Spleen (tissue), 11 donors: ENCODE data around the gene MYO10. TPM values are rescaled to one million over a fixed set of nuclear protein-coding genes. Genes with fewer than 3 reads are reported as not detected.

Experiments
- DNase-seq: peaks from one replicate; pipeline ENCODE4 v3.0.0-alpha.2; 2020
- H3K27ac ChIP-seq, 8 donors: fragments of 200-600 bp; sonication (generic) in 7 of 8; 1 replicate in 4 of 8; 2 replicates in 4 of 8; pipeline versions ENCODE4 v1.5.0 to v1.8.0; 2016 to 2021; ENCODE audit warnings: inconsistent platforms in 4 of 8, mild to moderate bottlenecking in 4 of 8, moderate library complexity in 1 of 8
- H3K27me3 ChIP-seq, 7 donors: fragments of 200-600 bp; sonication (generic) in 6 of 7; replicated peaks in 1 of 7; 1 replicate in 4 of 7; 2 replicates in 3 of 7; pipeline versions ENCODE4 v1.5.0 to v1.8.0; 2016 to 2021; ENCODE audit warnings: inconsistent platforms in 3 of 7, mild to moderate bottlenecking in 1 of 7
- H3K36me3 ChIP-seq, 6 donors: fragments of 200-600 bp; sonication (generic) in 5 of 6; 1 replicate in 4 of 6; 2 replicates in 2 of 6; pipeline versions ENCODE4 v1.5.0 to v1.8.0; 2016 to 2021; ENCODE audit warnings: inconsistent platforms in 2 of 6
- H3K4me1 ChIP-seq, 6 donors: fragments of 200-600 bp; sonication (generic) in 5 of 6; 1 replicate in 3 of 6; 2 replicates in 3 of 6; pipeline versions ENCODE4 v1.5.0 to v1.8.0; 2016 to 2021; ENCODE audit warnings: inconsistent platforms in 3 of 6
- H3K4me3 ChIP-seq, 8 donors: fragments of 200-600 bp; sonication (generic) in 7 of 8; 1 replicate in 4 of 8; 2 replicates in 4 of 8; pipeline versions ENCODE4 v1.5.0 to v1.8.0; 2016 to 2021; ENCODE audit warnings: inconsistent platforms in 4 of 8, mild to moderate bottlenecking in 4 of 8, moderate library complexity in 2 of 8
- H3K9me3 ChIP-seq, 8 donors: fragments of 200-600 bp; sonication (generic) in 7 of 8; 1 replicate in 4 of 8; 2 replicates in 4 of 8; pipeline versions ENCODE4 v1.5.0 to v1.8.0; 2016 to 2021; ENCODE audit warnings: inconsistent platforms in 4 of 8
- POLR2A ChIP-seq, 3 donors: fragments of 450-650 bp; IDR thresholded peaks; one replicate each; pipeline ENCODE4 v1.5.1; 2017; ENCODE audit warnings: antibody characterized with exemption in 3 of 3, mild to moderate bottlenecking in 1 of 3
- POLR2AphosphoS5 ChIP-seq, 3 donors: sonication (generic); formaldehyde crosslinking; IDR thresholded peaks; one replicate each; pipeline ENCODE4 v1.5.1; 2017; ENCODE audit warnings: antibody characterized with exemption in 3 of 3
- WGBS, 5 donors: extraction: QIAGEN DNeasy Blood & Tissue Kit in 3 of 5; methylation state at CpG; one replicate each; pipeline versions ENCODE4 v1.1.5 to v1.1.7; 2013 to 2018; 5-methylcytosine and 5-hydroxymethylcytosine counted together
- intact Hi-C: fragments of 100-400 bp; cut with DNase I; formaldehyde crosslinking; loops from one replicate; pipeline ENCODE4 v1.15.0; 2023; ENCODE audit warnings: low total_unique reads
- polyA plus RNA-seq, 3 donors: library from polyadenylated mRNA; stranded (reverse); fragments of 200-250 nt; gene quantifications; one replicate each; pipeline ENCODE4 v1.2.1, GENCODE V29; 2013
- total RNA-seq, 7 donors: library from RNA; depleted of rRNA in 3 of 7; stranded (reverse); fragments of >200 nt in 3 of 7; fragmentation: NEBNext Ultra II Directional in 4 of 7; extraction: Animal tissue kit (Norgen Biotek cat#: 25700) in 4 of 7; gene quantifications; one replicate each; pipeline versions ENCODE4 v1.1.0 to v1.2.1, GENCODE V29; 2016 to 2021
- TF ChIP-seq, protein P1 (sequence below), 11 experiments: fragments of 200-600 bp in 7 of 11; fragments of 450-650 bp in 4 of 11; sonication (generic) in 4 of 11; IDR thresholded peaks in 8 of 11; conservative IDR thresholded peaks in 3 of 11; 1 replicate in 7 of 11; 2 replicates in 4 of 11; pipeline versions ENCODE4 v1.4.0 to v1.8.0; 2016 to 2021; ENCODE audit warnings: antibody characterized with exemption in 11 of 11, inconsistent platforms in 4 of 11, mild to moderate bottlenecking in 1 of 11
- donor health status: healthy with polysubstance abuse.
- donor health status: DM: no; HTN: no; CAD: no; lungs with moderate emphysema.
- donor health status: DM: no; HTN: no; CAD: no.
- donor health status: Bipolar disorder and iron deficiency.
- donor health status: healthy.
- donor health status: DM: no; HTN: no; CAD: no.
- donor health status: DM: yes; HTN: yes; CAD: no.

The MYO10 gene
- total and polyA plus RNA-seq, 10 donors: 1.1 to 72.8 (median 32.7) TPM

- 69 to 95% (median 87%) methylated on average over 3 of the region's 3 CpGs for WGBS, 5 donors
- Histone ChIP-seq H3K27ac (no peak overlapping the region), H3K27me3 (no peaks in the 10 kb centered on the region), H3K9me3 (peaks cover 0 to 18% (median 13%) of the 10 kb centered on the region in 8 donors), H3K36me3 (peaks cover 0 to 5% (median 0%) of the 10 kb centered on the region in 6 donors), H3K4me1 (peaks cover 0 to 4% (median 0%) of the 10 kb centered on the region in 6 donors), H3K4me3 (no peak overlapping the region)
- TF ChIP-seq, protein P1, sequence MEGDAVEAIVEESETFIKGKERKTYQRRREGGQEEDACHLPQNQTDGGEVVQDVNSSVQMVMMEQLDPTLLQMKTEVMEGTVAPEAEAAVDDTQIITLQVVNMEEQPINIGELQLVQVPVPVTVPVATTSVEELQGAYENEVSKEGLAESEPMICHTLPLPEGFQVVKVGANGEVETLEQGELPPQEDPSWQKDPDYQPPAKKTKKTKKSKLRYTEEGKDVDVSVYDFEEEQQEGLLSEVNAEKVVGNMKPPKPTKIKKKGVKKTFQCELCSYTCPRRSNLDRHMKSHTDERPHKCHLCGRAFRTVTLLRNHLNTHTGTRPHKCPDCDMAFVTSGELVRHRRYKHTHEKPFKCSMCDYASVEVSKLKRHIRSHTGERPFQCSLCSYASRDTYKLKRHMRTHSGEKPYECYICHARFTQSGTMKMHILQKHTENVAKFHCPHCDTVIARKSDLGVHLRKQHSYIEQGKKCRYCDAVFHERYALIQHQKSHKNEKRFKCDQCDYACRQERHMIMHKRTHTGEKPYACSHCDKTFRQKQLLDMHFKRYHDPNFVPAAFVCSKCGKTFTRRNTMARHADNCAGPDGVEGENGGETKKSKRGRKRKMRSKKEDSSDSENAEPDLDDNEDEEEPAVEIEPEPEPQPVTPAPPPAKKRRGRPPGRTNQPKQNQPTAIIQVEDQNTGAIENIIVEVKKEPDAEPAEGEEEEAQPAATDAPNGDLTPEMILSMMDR (IDR thresholded peaks at IDR 0.05 in 8 of 11, conservative IDR thresholded peaks at IDR 0.05 in 3 of 11): no peak
- TF ChIP-seq POLR2A (IDR thresholded peaks at IDR 0.05) (no peak), POLR2AphosphoS5 (IDR thresholded peaks at IDR 0.05) (no peak)
- intact Hi-C loops: no loop called here
- no peak for DNase-seq
Measured at GRCh38 chr5:16862777-16863176, 73.3 kb downstream of the MYO10 start.

GRCh38 chr5:16859346-16859745 is 76.7 kb downstream of the MYO10 start:
- H3K9me3 ChIP-seq: peaks cover 0 to 18% (median 13%) of the 10 kb centered on the region in 8 donors
- TF ChIP-seq POLR2AphosphoS5 (IDR thresholded peaks at IDR 0.05): no peak
- TF ChIP-seq, protein P1 (IDR thresholded peaks at IDR 0.05 in 8 of 11, conservative IDR thresholded peaks at IDR 0.05 in 3 of 11): no peak
- no peak for TF ChIP-seq POLR2A (IDR thresholded peaks at IDR 0.05)
- no peaks in the 10 kb centered on the region for H3K27me3 ChIP-seq
- H3K36me3 ChIP-seq: peaks cover 0 to 5% (median 0%) of the 10 kb centered on the region in 6 donors
- DNase-seq: no peak
- H3K27ac ChIP-seq: no peak overlapping the region
- H3K4me1 ChIP-seq: peaks cover 5 to 25% (median 15%) of the 10 kb centered on the region in 6 donors
- intact Hi-C loops: no loop called here
- no peak overlapping the region for H3K4me3 ChIP-seq

DNA sequence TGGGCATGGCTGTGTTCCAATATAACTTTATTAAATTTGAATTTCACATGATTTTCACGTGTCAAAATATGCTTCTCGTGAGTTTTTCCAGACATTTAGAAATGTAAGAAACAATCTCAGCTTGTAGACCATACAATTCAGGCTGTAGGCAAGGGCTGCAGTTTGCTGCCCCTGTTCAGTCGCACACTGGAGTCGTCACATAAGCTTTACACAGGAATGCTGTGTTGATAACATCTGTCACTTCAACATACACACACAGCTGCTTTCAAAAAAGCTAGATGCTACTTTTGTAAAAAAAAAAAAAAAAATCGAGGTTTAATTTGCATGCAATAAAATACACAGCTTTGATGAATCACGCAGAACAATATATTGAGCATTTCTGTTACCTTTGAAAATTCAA is 77.9 kb downstream of the MYO10 start:
- TF ChIP-seq POLR2AphosphoS5 (IDR thresholded peaks at IDR 0.05) (no peak), POLR2A (IDR thresholded peaks at IDR 0.05) (no peak)
- TF ChIP-seq, protein P1 (IDR thresholded peaks at IDR 0.05 in 8 of 11, conservative IDR thresholded peaks at IDR 0.05 in 3 of 11): no peak
- no peak overlapping the region for H3K27ac ChIP-seq
- H3K9me3 ChIP-seq: peaks cover 0 to 18% (median 13%) of the 10 kb centered on the region in 8 donors
- no peaks in the 10 kb centered on the region for H3K27me3 ChIP-seq
- WGBS, 5 donors: 80 to 91% (median 89%) methylated on average over 6 of the region's 6 CpGs
- peaks cover 5 to 32% (median 16%) of the 10 kb centered on the region in 6 donors for H3K4me1 ChIP-seq
- no peak for DNase-seq
- H3K36me3 ChIP-seq: peaks cover 0 to 5% (median 0%) of the 10 kb centered on the region in 6 donors
- no peak overlapping the region for H3K4me3 ChIP-seq
- intact Hi-C loops: no loop called here

DNA sequence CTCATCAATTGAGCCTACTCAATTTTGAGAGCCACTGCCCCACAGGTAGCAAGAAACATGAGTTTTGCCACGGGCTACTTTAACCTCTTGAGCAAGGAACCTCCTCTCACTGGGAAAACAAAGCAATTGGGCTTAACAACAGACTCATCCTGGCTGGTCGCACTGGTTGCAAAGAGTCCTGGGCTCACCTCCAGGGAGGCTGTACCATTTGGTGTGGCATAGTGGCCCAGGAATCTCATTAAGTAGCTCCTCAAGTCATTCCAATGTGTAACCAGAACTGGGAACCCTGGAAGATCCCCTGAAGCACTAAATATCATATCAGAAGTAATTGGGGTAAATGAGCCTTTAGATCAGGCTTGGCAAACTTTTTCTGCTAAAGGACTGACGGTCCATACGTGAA is 78.5 kb downstream of the MYO10 start:
- WGBS, 5 donors: 86 to 96% (median 89%) methylated on average over 4 of the region's 4 CpGs
- H3K27ac ChIP-seq: no peak overlapping the region

More for the DNA sequence above, 78.5 kb downstream of the MYO10 start:
- intact Hi-C loops: no loop called here
- Histone ChIP-seq H3K36me3 (peaks cover 0 to 5% (median 0%) of the 10 kb centered on the region in 6 donors), H3K4me3 (no peak overlapping the region), H3K27me3 (no peaks in the 10 kb centered on the region), H3K4me1 (peaks cover 5 to 32% (median 14%) of the 10 kb centered on the region in 6 donors), H3K9me3 (peaks cover 0 to 18% (median 13%) of the 10 kb centered on the region in 8 donors)
- TF ChIP-seq POLR2AphosphoS5 (IDR thresholded peaks at IDR 0.05): no peak
- TF ChIP-seq, protein P1 (IDR thresholded peaks at IDR 0.05 in 8 of 11, conservative IDR thresholded peaks at IDR 0.05 in 3 of 11): no peak
- TF ChIP-seq POLR2A (IDR thresholded peaks at IDR 0.05): no peak
- DNase-seq: no peak
